ENCODE data around the gene DROSHA. TPM values are rescaled to one million over a fixed set of nuclear protein-coding genes. Genes with fewer than 3 reads are reported as not detected.
A peak's percentile ranks its signal among the peaks of the same experiment; 100 is the strongest.
"Not testable (repeated sequence)": the region's sequence is repeated elsewhere in the genome, so short reads cannot be mapped to it uniquely, and the experiment has no call there.

Gene DROSHA, protein sequence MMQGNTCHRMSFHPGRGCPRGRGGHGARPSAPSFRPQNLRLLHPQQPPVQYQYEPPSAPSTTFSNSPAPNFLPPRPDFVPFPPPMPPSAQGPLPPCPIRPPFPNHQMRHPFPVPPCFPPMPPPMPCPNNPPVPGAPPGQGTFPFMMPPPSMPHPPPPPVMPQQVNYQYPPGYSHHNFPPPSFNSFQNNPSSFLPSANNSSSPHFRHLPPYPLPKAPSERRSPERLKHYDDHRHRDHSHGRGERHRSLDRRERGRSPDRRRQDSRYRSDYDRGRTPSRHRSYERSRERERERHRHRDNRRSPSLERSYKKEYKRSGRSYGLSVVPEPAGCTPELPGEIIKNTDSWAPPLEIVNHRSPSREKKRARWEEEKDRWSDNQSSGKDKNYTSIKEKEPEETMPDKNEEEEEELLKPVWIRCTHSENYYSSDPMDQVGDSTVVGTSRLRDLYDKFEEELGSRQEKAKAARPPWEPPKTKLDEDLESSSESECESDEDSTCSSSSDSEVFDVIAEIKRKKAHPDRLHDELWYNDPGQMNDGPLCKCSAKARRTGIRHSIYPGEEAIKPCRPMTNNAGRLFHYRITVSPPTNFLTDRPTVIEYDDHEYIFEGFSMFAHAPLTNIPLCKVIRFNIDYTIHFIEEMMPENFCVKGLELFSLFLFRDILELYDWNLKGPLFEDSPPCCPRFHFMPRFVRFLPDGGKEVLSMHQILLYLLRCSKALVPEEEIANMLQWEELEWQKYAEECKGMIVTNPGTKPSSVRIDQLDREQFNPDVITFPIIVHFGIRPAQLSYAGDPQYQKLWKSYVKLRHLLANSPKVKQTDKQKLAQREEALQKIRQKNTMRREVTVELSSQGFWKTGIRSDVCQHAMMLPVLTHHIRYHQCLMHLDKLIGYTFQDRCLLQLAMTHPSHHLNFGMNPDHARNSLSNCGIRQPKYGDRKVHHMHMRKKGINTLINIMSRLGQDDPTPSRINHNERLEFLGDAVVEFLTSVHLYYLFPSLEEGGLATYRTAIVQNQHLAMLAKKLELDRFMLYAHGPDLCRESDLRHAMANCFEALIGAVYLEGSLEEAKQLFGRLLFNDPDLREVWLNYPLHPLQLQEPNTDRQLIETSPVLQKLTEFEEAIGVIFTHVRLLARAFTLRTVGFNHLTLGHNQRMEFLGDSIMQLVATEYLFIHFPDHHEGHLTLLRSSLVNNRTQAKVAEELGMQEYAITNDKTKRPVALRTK (N-terminal part only)
- 10 to 100 TPM; 80.0 to 84.3 TPM for total RNA-seq
- polyA plus RNA-seq (ENCODE audit: insufficient read length in 2 of 2): 10 to 100 TPM; 75.8 to 84.3 TPM
- long read RNA-seq, donor 1, transcript DROSHA-221 (3 exons, 567 nt): major isoform, 6 of 12 reads
- long read RNA-seq, donor 1, partial matches to known transcripts: 5 of 12 reads
- long read RNA-seq, donor 1, other reads (novel, unspliced or antisense): 0 of 12 reads
- long read RNA-seq, donor 2, partial matches to known transcripts: 6 of 12 reads
- long read RNA-seq, donor 2, other reads (novel, unspliced or antisense): 0 of 12 reads
- long read RNA-seq, donor 3, partial matches to known transcripts: 9 of 10 reads
- long read RNA-seq, donor 3, other reads (novel, unspliced or antisense): 0 of 10 reads
- long read RNA-seq, donor 4, transcript DROSHA-221 (3 exons, 567 nt): major isoform, 8 of 25 reads
- long read RNA-seq, donor 4, partial matches to known transcripts: 16 of 25 reads
- long read RNA-seq, donor 4, other reads (novel, unspliced or antisense): 0 of 25 reads

DNA sequence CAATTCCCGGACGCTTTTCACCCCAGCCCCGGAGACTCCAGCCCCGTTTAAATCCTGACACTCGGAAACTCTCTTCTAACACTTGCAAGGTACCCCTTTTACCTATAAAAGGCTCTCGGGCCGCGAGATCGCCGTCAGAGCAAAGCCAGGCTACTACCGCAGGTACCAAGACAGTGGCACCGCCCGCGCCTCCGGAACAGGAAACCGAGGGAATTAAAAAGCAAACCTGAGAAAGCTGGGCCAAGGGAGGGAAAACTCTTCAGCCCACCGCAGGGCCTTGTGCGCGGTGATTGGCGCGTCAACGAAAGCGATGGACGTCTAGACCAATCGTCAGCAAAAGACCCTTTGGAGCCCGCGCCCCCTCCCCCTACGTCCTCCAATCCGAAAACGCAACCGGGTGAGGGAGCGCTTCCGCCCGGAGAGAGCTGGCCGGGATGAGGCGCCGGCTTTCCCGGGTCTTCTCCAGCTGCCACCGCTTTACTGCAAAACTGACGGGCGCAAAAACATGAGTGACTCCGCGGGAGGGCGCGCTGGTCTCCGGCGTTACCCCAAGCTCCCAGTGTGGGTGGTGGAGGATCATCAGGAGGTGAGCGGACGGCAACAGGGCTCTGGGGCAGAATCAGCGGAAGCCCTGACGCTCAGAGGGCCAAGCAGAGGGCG is at the start of gene DROSHA, which contains the start of gene C5orf22:
Gene DROSHA, minus strand, starts transcription at position 206 of the 660 bp plus-strand sequence. CDS start 3,034 bp downstream, outside the sequence.
Gene C5orf22, plus strand, starts transcription at position 414 of the 660 bp plus-strand sequence. Its CDS starts 92 bp downstream, at position 506.
- peak within 1 kb of the TSS; percentile 84 for H3K4me3 ChIP-seq (ENCODE audit: low read depth, low read length)
- 0% methylated on average over 52 of the region's 52 CpGs for WGBS (ENCODE audit: insufficient coverage)
- H3K4me1 ChIP-seq (ENCODE audit: control insufficient read depth, insufficient read depth, low read length): peaks cover 19% of the 10 kb centered on the region
- peak; percentile 85 to 99 (median 95) for DNase-seq (ENCODE audit: low read depth in 4 of 6, low spot score in 6 of 6)
- peaks cover 19% of the 10 kb centered on the region for H3K36me3 ChIP-seq (ENCODE audit: control insufficient read depth, insufficient read depth, low read length)
- H3K9me3 ChIP-seq (ENCODE audit: control insufficient read depth, insufficient read depth, low read length): no peaks in the 10 kb centered on the region
- no peaks in the 10 kb centered on the region for H3K27me3 ChIP-seq (ENCODE audit: control insufficient read depth, insufficient read depth, low read length)
- H3K27ac ChIP-seq (ENCODE audit: low read depth, low read length): peak within 1 kb of the TSS; percentile 45

- Histone ChIP-seq H3K4me1 (ENCODE audit: control insufficient read depth, insufficient read depth, low read length) (no peaks in the 10 kb centered on the region), H3K36me3 (ENCODE audit: control insufficient read depth, insufficient read depth, low read length) (no peaks in the 10 kb centered on the region), H3K9me3 (ENCODE audit: control insufficient read depth, insufficient read depth, low read length) (no peaks in the 10 kb centered on the region), H3K27ac (ENCODE audit: low read depth, low read length) (no peak overlapping the region), H3K4me3 (ENCODE audit: low read depth, low read length) (no peak overlapping the region), H3K27me3 (ENCODE audit: control insufficient read depth, insufficient read depth, low read length) (no peaks in the 10 kb centered on the region)
- WGBS (ENCODE audit: insufficient coverage): no CpG with 5 or more reads among the region's 2 CpGs
- no peak for DNase-seq (ENCODE audit: low read depth in 4 of 6, low spot score in 6 of 6)
Measured at GRCh38 chr5:31579558-31579957, 47.7 kb upstream of the DROSHA start.

DNA sequence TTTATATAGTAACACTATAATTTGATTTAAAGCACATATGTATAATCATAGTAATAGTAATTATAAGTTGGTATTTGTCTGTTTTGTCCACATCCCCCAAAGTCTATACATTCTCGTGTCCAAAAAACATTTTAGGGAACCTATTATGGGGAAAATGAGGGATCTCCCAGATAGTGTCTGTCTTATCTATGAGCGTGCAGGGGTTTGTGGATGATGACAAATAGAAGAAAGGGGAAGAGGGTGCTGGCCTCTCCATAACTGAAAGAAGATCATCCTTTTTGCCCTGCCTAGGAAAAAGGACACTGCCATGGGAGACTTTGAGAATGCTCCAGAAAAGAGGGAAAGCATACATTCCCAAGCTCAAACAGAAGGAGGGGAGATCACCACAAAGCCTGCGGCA is 45.5 kb upstream of the DROSHA start:
- no peaks in the 10 kb centered on the region for H3K9me3 ChIP-seq (ENCODE audit: control insufficient read depth, insufficient read depth, low read length)
- H3K36me3 ChIP-seq (ENCODE audit: control insufficient read depth, insufficient read depth, low read length): no peaks in the 10 kb centered on the region
- no peak for DNase-seq (ENCODE audit: low read depth in 4 of 6, low spot score in 6 of 6)
- H3K4me1 ChIP-seq (ENCODE audit: control insufficient read depth, insufficient read depth, low read length): no peaks in the 10 kb centered on the region
- WGBS (ENCODE audit: insufficient coverage): 71% methylated on average over 1 of the region's 3 CpGs
- H3K4me3 ChIP-seq (ENCODE audit: low read depth, low read length): no peak overlapping the region
- H3K27ac ChIP-seq (ENCODE audit: low read depth, low read length): no peak overlapping the region
- H3K27me3 ChIP-seq (ENCODE audit: control insufficient read depth, insufficient read depth, low read length): no peaks in the 10 kb centered on the region

DNA sequence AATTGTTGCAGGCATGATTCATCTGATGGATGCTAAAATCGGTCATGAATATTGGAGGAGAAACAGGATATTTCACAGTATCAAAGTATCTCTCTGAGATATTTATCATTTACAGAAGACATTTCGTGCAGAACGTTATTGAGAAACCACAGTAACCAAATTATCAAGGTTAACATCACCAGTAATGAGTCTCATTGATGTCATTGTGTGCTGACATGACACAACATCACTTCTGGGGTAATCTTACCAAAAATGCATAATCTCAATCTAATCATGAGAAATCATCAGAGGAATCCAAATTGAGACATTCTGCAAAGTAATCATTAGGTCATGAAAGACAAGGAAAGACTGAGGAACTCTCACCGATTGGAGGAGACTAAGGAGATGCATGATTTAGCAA is 42.9 kb upstream of the DROSHA start:
- H3K36me3 ChIP-seq (ENCODE audit: control insufficient read depth, insufficient read depth, low read length): no peaks in the 10 kb centered on the region
- WGBS (ENCODE audit: insufficient coverage): 92% methylated on average over 1 of the region's 4 CpGs
- no peak overlapping the region for H3K4me3 ChIP-seq (ENCODE audit: low read depth, low read length)

DNA sequence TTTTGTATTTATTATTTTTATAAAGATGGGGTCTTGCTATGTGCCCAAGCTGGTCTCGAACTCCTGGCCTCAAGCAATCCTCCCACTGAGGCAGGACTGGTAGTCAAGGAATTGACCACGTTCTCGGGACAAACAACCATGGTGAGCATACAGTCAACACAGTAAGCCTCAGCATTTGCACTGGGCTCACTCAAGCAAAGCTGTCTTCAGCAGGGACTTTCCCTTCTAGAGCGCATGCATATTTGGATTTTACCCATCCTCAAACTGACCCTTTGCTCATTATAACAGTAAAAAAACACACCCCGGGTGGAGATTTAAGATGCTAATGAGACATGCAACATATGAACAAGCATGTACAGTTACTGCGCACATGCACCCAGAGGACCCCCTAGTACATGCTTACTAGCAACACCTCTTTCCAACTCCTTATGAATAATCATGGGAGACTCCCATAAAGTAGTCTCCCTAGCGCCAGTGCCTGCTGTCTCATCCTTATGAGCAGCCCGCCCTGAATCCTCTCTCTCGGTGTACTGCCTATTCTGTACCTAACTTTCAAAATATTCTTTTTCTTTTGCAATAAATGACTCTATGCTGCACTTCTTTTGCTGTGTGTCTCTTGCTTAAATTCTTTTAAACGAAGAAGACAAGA is 41.7 kb upstream of the DROSHA start:
- no peak overlapping the region for H3K4me3 ChIP-seq (ENCODE audit: low read depth, low read length)
- no peak for DNase-seq (ENCODE audit: low read depth in 4 of 6, low spot score in 6 of 6)
- 92% methylated on average over 9 of the region's 10 CpGs for WGBS (ENCODE audit: insufficient coverage)
- H3K36me3 ChIP-seq (ENCODE audit: control insufficient read depth, insufficient read depth, low read length): no peaks in the 10 kb centered on the region
- H3K9me3 ChIP-seq (ENCODE audit: control insufficient read depth, insufficient read depth, low read length): no peaks in the 10 kb centered on the region
- no peak overlapping the region for H3K27ac ChIP-seq (ENCODE audit: low read depth, low read length)
- no peaks in the 10 kb centered on the region for H3K27me3 ChIP-seq (ENCODE audit: control insufficient read depth, insufficient read depth, low read length)
- H3K4me1 ChIP-seq (ENCODE audit: control insufficient read depth, insufficient read depth, low read length): no peaks in the 10 kb centered on the region

More for the DNA sequence above, 42.9 kb upstream of the DROSHA start:
- Histone ChIP-seq H3K4me1 (ENCODE audit: control insufficient read depth, insufficient read depth, low read length) (no peaks in the 10 kb centered on the region), H3K27ac (ENCODE audit: low read depth, low read length) (no peak overlapping the region), H3K9me3 (ENCODE audit: control insufficient read depth, insufficient read depth, low read length) (no peaks in the 10 kb centered on the region), H3K27me3 (ENCODE audit: control insufficient read depth, insufficient read depth, low read length) (no peaks in the 10 kb centered on the region)
- no peak for DNase-seq (ENCODE audit: low read depth in 4 of 6, low spot score in 6 of 6)

- no peaks in the 10 kb centered on the region for H3K4me1 ChIP-seq (ENCODE audit: control insufficient read depth, insufficient read depth, low read length)
- no peak overlapping the region for H3K4me3 ChIP-seq (ENCODE audit: low read depth, low read length)
- H3K36me3 ChIP-seq (ENCODE audit: control insufficient read depth, insufficient read depth, low read length): no peaks in the 10 kb centered on the region
- H3K27me3 ChIP-seq (ENCODE audit: control insufficient read depth, insufficient read depth, low read length): no peaks in the 10 kb centered on the region
- no peak overlapping the region for H3K27ac ChIP-seq (ENCODE audit: low read depth, low read length)
- peaks cover 6% of the 10 kb centered on the region for H3K9me3 ChIP-seq (ENCODE audit: control insufficient read depth, insufficient read depth, low read length)
- no peak for DNase-seq (ENCODE audit: low read depth in 4 of 6, low spot score in 6 of 6)
Measured at GRCh38 chr5:31569068-31569467, 37.2 kb upstream of the DROSHA start.

- Histone ChIP-seq H3K4me1 (ENCODE audit: control insufficient read depth, insufficient read depth, low read length) (no peaks in the 10 kb centered on the region), H3K9me3 (ENCODE audit: control insufficient read depth, insufficient read depth, low read length) (peaks cover 6% of the 10 kb centered on the region), H3K27me3 (ENCODE audit: control insufficient read depth, insufficient read depth, low read length) (no peaks in the 10 kb centered on the region), H3K27ac (ENCODE audit: low read depth, low read length) (no peak overlapping the region), H3K4me3 (ENCODE audit: low read depth, low read length) (no peak overlapping the region), H3K36me3 (ENCODE audit: control insufficient read depth, insufficient read depth, low read length) (no peaks in the 10 kb centered on the region)
- peak in 1 of 6 donors; percentile 30 for DNase-seq (ENCODE audit: low read depth in 4 of 6, low spot score in 6 of 6)
- no CpG with 5 or more reads among the region's 1 CpG for WGBS (ENCODE audit: insufficient coverage)
Measured at GRCh38 chr5:31568302-31568835, 36.5 kb upstream of the DROSHA start.

DNA sequence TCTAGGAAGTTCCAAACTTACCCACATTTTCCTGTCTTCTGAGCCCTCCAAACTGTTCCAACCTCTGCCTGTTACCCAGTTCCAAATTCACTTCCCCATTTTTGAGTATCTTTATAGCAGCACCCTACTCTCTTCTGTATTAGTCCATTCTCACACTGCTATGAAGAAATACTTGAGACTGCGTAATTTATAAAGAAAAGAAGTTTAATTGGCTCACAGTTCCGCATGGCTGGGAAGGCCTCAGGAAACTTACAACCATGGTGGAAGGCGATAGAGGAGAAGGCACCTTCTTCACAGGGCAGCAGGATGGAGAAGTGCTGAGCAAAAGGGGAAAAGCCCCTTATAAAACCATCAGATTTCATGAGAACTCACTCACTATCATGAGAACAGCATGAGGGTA is 34.5 kb upstream of the DROSHA start:
- H3K4me1 ChIP-seq (ENCODE audit: control insufficient read depth, insufficient read depth, low read length); DNase-seq (ENCODE audit: low read depth in 4 of 6, low spot score in 6 of 6); H3K9me3 ChIP-seq (ENCODE audit: control insufficient read depth, insufficient read depth, low read length); H3K27me3 ChIP-seq (ENCODE audit: control insufficient read depth, insufficient read depth, low read length); H3K4me3 ChIP-seq (ENCODE audit: low read depth, low read length); H3K36me3 ChIP-seq (ENCODE audit: control insufficient read depth, insufficient read depth, low read length); H3K27ac ChIP-seq (ENCODE audit: low read depth, low read length): not testable (repeated sequence)
- WGBS (ENCODE audit: insufficient coverage): no CpG with 5 or more reads among the region's 3 CpGs

Data from spinal cord (tissue), 10 donors.